GM12891 (cell line): ENCODE results near the gene KAZN.

Experiments used
- PAX5 ChIP-seq: IDR thresholded peaks from 2 replicates; pipeline ENCODE4 v1.6.1; 2011; ENCODE audit warnings: low read length, moderate library complexity, mild to moderate bottlenecking; ENCODE audit not compliant: insufficient read depth, severe bottlenecking
- POLR2A ChIP-seq: IDR thresholded peaks from 2 replicates; pipeline ENCODE4 v1.6.1; 2011; ENCODE audit warnings: low read depth, low read length, control low read depth
- POU2F2 ChIP-seq: IDR thresholded peaks from 2 replicates; pipeline ENCODE4 v1.6.1; 2011; ENCODE audit warnings: low read depth, mild to moderate bottlenecking, control low read depth, low read length, moderate library complexity
- SPI1 ChIP-seq: IDR thresholded peaks from 2 replicates; pipeline ENCODE4 v1.6.1; 2011; ENCODE audit warnings: low read depth, low read length, control low read depth
- TAF1 ChIP-seq: IDR thresholded peaks from 2 replicates; pipeline ENCODE4 v1.6.1; 2011; ENCODE audit warnings: low read depth, low read length, control low read depth

DNA sequence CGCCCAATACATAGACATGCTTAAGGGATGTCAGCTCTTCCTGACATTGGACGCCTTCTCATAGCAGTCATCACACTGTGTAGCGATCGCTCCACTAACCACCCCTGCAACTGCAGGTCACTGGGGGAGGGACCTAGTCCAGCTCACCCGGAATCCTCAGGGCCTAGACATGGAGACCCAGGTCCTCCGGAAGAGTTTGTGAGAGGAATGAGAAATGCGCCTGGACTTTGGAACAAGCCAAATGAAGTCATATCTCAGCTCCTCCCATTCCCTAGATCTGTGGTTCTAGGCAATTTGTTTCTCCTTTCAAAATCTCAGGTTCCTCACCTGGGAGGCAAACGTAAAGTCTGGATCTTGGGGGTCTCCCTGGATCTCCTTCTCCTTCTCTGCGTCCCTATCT, 253.3 kb downstream of the KAZN start:
- TF ChIP-seq SPI1 = no peak
- TF ChIP-seq POU2F2 = no peak
- TF ChIP-seq POLR2A = no peak
- TF ChIP-seq TAF1 = no peak
- TF ChIP-seq PAX5 = no peak
